Tibial nerve (tissue), 4 donors: ENCODE data around the gene GNAZ. TPM values are rescaled to one million over a fixed set of nuclear protein-coding genes. Genes with fewer than 3 reads are reported as not detected.
A peak's percentile ranks its signal among the peaks of the same experiment; 100 is the strongest.
"Not testable (repeated sequence)": the region's sequence is repeated elsewhere in the genome, so short reads cannot be mapped to it uniquely, and the experiment has no call there.

Source experiments
- DNase-seq, 2 donors: peaks; one replicate each; pipeline ENCODE4 v3.0.0-alpha.2; 2019; ENCODE audit warnings: low spot score in 2 of 2
- H3K27ac ChIP-seq, 4 donors: fragments of 200-600 bp; sonication (generic) in 3 of 4; one replicate each; pipeline ENCODE4 v1.5.1; 2017 to 2019; ENCODE audit warnings: mild to moderate bottlenecking in 1 of 4
- H3K27me3 ChIP-seq, 2 donors: fragments of 200-600 bp; sonication (generic) in 1 of 2; one replicate each; pipeline versions ENCODE4 v1.5.1 to v1.6.0; 2017 to 2019
- H3K36me3 ChIP-seq, 3 donors: fragments of 200-600 bp; sonication (generic); one replicate each; pipeline ENCODE4 v1.5.1; 2018 to 2019
- H3K4me1 ChIP-seq, 4 donors: fragments of 200-600 bp; sonication (generic) in 3 of 4; one replicate each; pipeline ENCODE4 v1.5.1; 2017 to 2019
- H3K4me3 ChIP-seq, 4 donors: fragments of 200-600 bp; sonication (generic) in 3 of 4; one replicate each; pipeline ENCODE4 v1.5.1; 2017 to 2019; ENCODE audit warnings: mild to moderate bottlenecking in 1 of 4, moderate library complexity in 1 of 4
- H3K9me3 ChIP-seq, 4 donors: fragments of 200-600 bp; sonication (generic) in 3 of 4; one replicate each; pipeline ENCODE4 v1.5.1; 2017 to 2019
- CTCF ChIP-seq, 5 experiments: fragments of 200-600 bp in 3 of 5; fragments of 450-650 bp in 2 of 5; sonication (generic) in 3 of 5; IDR thresholded peaks; one replicate each; pipeline ENCODE4 v1.5.1; 2016 to 2019; ENCODE audit warnings: antibody characterized with exemption in 5 of 5, mild to moderate bottlenecking in 3 of 5, moderate library complexity in 2 of 5
- EP300 ChIP-seq, 2 donors: sonication (generic); formaldehyde crosslinking; IDR thresholded peaks; one replicate each; pipeline ENCODE4 v1.6.1; 2017; ENCODE audit warnings: antibody characterized with exemption in 2 of 2, mild to moderate bottlenecking in 1 of 2
- POLR2A ChIP-seq, 2 donors: fragments of 450-650 bp; IDR thresholded peaks; one replicate each; pipeline ENCODE4 v1.6.1; 2017; ENCODE audit warnings: antibody characterized with exemption in 2 of 2, mild to moderate bottlenecking in 2 of 2, moderate library complexity in 2 of 2
- WGBS, 2 donors: methylation state at CpG; one replicate each; pipeline ENCODE4 v1.1.5; 2018; 5-methylcytosine and 5-hydroxymethylcytosine counted together
- total RNA-seq, 4 donors: library from RNA; depleted of rRNA; stranded (reverse); fragments of >200 nt; gene quantifications; one replicate each; pipeline ENCODE4 v1.1.0, GENCODE V29; 2016

GNAZ gene
- total RNA-seq, 4 donors from 2014 or later = 14.1 to 20.1 (median 18.0) TPM

- TF ChIP-seq CTCF (IDR thresholded peaks at IDR 0.05) (no peak), EP300 (IDR thresholded peaks at IDR 0.05) (no peak), POLR2A (IDR thresholded peaks at IDR 0.05) (no peak)
- no peaks in the 10 kb centered on the region for H3K36me3 ChIP-seq
- H3K4me3 ChIP-seq = no peak overlapping the region
- DNase-seq = no peak
- H3K27ac ChIP-seq = no peak overlapping the region
- peaks cover 0 to 12% (median 0%) of the 10 kb centered on the region in 4 donors for H3K4me1 ChIP-seq
- no peaks in the 10 kb centered on the region for H3K27me3 ChIP-seq
- no peaks in the 10 kb centered on the region for H3K9me3 ChIP-seq
- 51 to 92% methylated on average over 3 of the region's 3 CpGs for WGBS, 2 donors
Measured at GRCh38 chr22:23130697-23131096, 60.4 kb downstream of the GNAZ start.

DNA sequence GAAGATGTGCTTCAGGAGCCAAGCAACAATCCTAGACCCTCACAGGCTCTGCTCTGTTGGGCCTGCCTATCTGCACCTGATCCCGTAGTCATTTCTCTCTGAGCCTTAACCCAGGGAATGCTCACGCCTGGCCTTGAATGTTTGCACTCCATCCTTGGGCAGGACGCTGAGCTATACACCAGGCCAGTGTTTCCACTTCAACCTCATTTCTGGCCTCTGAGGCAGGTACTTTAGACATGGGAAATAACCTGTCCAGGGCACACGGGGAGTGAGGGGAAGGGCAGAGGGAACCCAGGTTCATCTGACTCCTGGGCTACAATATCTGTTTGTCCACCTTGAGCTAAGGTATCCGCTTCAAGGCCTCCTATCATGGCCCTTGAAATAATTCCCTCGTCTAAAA lies 61.6 kb downstream of the GNAZ start:
- H3K27ac ChIP-seq = no peak overlapping the region
- H3K4me1 ChIP-seq = peaks cover 0 to 12% (median 0%) of the 10 kb centered on the region in 4 donors
- H3K36me3 ChIP-seq = no peaks in the 10 kb centered on the region
- H3K9me3 ChIP-seq = no peaks in the 10 kb centered on the region
- DNase-seq = no peak
- H3K4me3 ChIP-seq = no peak overlapping the region
- no peak for TF ChIP-seq POLR2A (IDR thresholded peaks at IDR 0.05)
- TF ChIP-seq EP300 (IDR thresholded peaks at IDR 0.05) = no peak
- TF ChIP-seq CTCF (IDR thresholded peaks at IDR 0.05) = no peak
- no peaks in the 10 kb centered on the region for H3K27me3 ChIP-seq
- 81% methylated on average over 5 to 6 of the region's 6 CpGs for WGBS, 2 donors

DNA sequence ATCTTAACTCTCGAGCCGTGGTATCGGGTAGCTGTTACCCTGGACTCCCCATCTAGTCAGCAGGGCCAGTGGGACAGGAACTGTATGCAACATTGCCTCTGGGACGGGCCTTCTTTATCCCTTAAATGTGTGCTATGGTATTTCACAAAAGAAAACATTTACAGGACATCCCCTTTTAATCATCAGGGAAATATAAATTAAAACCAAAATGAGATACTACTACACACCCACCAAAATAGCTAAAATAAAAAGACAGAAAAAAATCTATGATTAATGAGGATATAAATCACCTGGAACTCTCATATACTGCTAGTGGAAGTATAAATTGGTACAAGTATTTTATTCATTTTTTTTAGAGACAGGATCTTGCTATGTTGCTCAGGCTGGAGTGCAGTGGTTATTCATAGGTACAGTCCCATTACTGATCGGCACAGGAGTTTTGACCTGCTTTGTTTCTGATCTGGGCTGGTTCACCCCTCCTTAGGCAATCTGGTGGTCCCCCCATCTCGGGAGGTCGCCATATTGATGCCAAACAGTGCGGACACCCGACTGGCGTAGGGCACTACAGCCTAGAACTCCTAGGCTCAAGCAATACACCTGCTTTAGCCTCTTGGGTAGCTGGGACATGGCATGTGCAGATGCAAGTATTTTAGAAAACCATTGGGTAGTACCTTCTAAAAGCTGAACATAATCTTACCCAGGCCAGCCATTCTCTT lies 62.2 kb downstream of the GNAZ start:
- no peak for DNase-seq
- Histone ChIP-seq H3K4me1 (peaks cover 0 to 13% (median 1%) of the 10 kb centered on the region in 4 donors), H3K27ac (no peak overlapping the region), H3K9me3 (no peaks in the 10 kb centered on the region), H3K36me3 (no peaks in the 10 kb centered on the region), H3K27me3 (no peaks in the 10 kb centered on the region), H3K4me3 (no peak overlapping the region)
- no peak for TF ChIP-seq POLR2A (IDR thresholded peaks at IDR 0.05)
- TF ChIP-seq CTCF (IDR thresholded peaks at IDR 0.05) = no peak
- no peak for TF ChIP-seq EP300 (IDR thresholded peaks at IDR 0.05)
- WGBS, 2 donors = 90% methylated on average over 10 of the region's 10 CpGs

DNA sequence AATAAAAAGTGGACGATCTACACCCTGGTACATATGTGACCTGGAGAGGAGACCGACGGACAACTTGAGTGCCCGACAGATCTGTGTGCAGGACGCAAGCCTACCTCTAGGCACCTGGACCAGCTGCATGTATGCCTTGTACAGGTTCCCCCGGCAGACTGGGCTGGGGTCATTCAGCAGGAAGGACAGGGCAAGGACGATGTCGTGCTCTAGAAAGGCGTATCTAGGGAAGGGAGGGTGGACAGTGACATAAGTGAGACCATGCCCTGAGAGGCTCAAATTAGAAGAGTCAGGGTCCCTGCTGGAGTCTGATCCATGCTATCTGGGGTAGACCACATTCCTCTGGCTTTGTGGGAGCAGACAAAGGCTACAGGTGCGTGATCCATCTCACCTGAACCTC lies 63.6 kb downstream of the GNAZ start:
- 89% methylated on average over 10 of the region's 10 CpGs for WGBS, 2 donors

GRCh38 chr22:23136991-23137390 lies 66.7 kb downstream of the GNAZ start:
- H3K27ac ChIP-seq = not testable (repeated sequence)

More for the DNA sequence above, 63.6 kb downstream of the GNAZ start:
- DNase-seq = no peak
- no peak for TF ChIP-seq POLR2A (IDR thresholded peaks at IDR 0.05)
- H3K4me1 ChIP-seq = peaks cover 0 to 13% (median 4%) of the 10 kb centered on the region in 4 donors
- no peaks in the 10 kb centered on the region for H3K27me3 ChIP-seq
- H3K27ac ChIP-seq = no peak overlapping the region
- no peaks in the 10 kb centered on the region for H3K36me3 ChIP-seq
- no peak overlapping the region for H3K4me3 ChIP-seq
- H3K9me3 ChIP-seq = no peaks in the 10 kb centered on the region

GRCh38 chr22:23137468-23137867 lies 67.1 kb downstream of the GNAZ start:
- WGBS, 2 donors = 63 to 69% methylated on average over 3 of the region's 3 CpGs
- no peak overlapping the region for H3K4me3 ChIP-seq
- TF ChIP-seq CTCF (IDR thresholded peaks at IDR 0.05) = no peak
- no peaks in the 10 kb centered on the region for H3K9me3 ChIP-seq
- peak overlapping the region in 1 of 4 donors; percentile 37 for H3K27ac ChIP-seq
- no peaks in the 10 kb centered on the region for H3K27me3 ChIP-seq
- H3K36me3 ChIP-seq = no peaks in the 10 kb centered on the region
- peaks cover 0 to 24% (median 12%) of the 10 kb centered on the region in 4 donors for H3K4me1 ChIP-seq
- DNase-seq = no peak

More at GRCh38 chr22:23136991-23137390, 66.7 kb downstream of the GNAZ start:
- H3K4me3 ChIP-seq, H3K9me3 ChIP-seq, DNase-seq, H3K36me3 ChIP-seq, H3K27me3 ChIP-seq: not testable (repeated sequence)
- 69 to 76% methylated on average over 3 to 4 of the region's 4 CpGs for WGBS, 2 donors
- peaks cover 0 to 21% (median 10%) of the 10 kb centered on the region in 4 donors for H3K4me1 ChIP-seq
